GM23248 (cell line): Measurements from ENCODE around the gene TOMM6. TPM values are rescaled to one million over a fixed set of nuclear protein-coding genes. Genes with fewer than 3 reads are reported as not detected.

Experiments used
- DNase-seq: peaks from one replicate; pipeline ENCODE4 v3.0.0-alpha.2; 2015
- H2AFZ ChIP-seq: fragments of 200-600 bp; sonication (generic); 2 replicates; pipeline ENCODE4 v1.6.1; 2016; ENCODE audit warnings: antibody characterized with exemption
- H3F3A ChIP-seq: fragments of 200-600 bp; sonication (generic); 2 replicates; pipeline ENCODE4 v1.6.1; 2016; ENCODE audit warnings: mild to moderate bottlenecking, antibody characterized with exemption, mixed run types; ENCODE audit not compliant: insufficient read depth
- H3K27ac ChIP-seq: fragments of 200-600 bp; sonication (generic); 2 replicates; pipeline ENCODE4 v1.5.1; 2016; ENCODE audit warnings: mild to moderate bottlenecking
- H3K27me3 ChIP-seq: fragments of 200-600 bp; sonication (generic); replicated peaks from 2 replicates; pipeline ENCODE4 v1.6.1; 2016; ENCODE audit warnings: mild to moderate bottlenecking; ENCODE audit not compliant: insufficient read depth
- H3K36me3 ChIP-seq: fragments of 200-600 bp; sonication (generic); 2 replicates; pipeline ENCODE4 v1.6.1; 2016; ENCODE audit warnings: low read depth, mild to moderate bottlenecking
- H3K4me1 ChIP-seq: fragments of 200-600 bp; sonication (generic); 2 replicates; pipeline ENCODE4 v1.6.1; 2016; ENCODE audit warnings: mild to moderate bottlenecking; ENCODE audit not compliant: insufficient read depth
- H3K4me2 ChIP-seq: fragments of 200-600 bp; sonication (generic); one replicate; pipeline ENCODE4 v1.6.1; 2016; ENCODE audit warnings: mild to moderate bottlenecking; ENCODE audit not compliant: unreplicated experiment
- H3K4me3 ChIP-seq: fragments of 200-600 bp; sonication (generic); 2 replicates; pipeline ENCODE4 v1.5.1; 2016; ENCODE audit warnings: mild to moderate bottlenecking
- H3K79me2 ChIP-seq: fragments of 200-600 bp; sonication (generic); 2 replicates; pipeline ENCODE4 v1.6.1; 2016; ENCODE audit warnings: mild to moderate bottlenecking; ENCODE audit not compliant: insufficient read depth
- H3K9ac ChIP-seq: fragments of 200-600 bp; sonication (generic); 2 replicates; pipeline ENCODE4 v1.6.1; 2016; ENCODE audit warnings: mild to moderate bottlenecking
- H3K9me2 ChIP-seq: fragments of 200-600 bp; sonication (generic); 2 replicates; pipeline ENCODE4 v1.6.1; 2016; ENCODE audit warnings: mixed run types, mild to moderate bottlenecking, moderate library complexity; ENCODE audit not compliant: insufficient read depth
- H3K9me3 ChIP-seq: fragments of 200-600 bp; sonication (generic); one replicate; pipeline ENCODE4 v1.6.1; 2017; ENCODE audit warnings: low read depth
- H4K20me1 ChIP-seq: fragments of 200-600 bp; sonication (generic); 2 replicates; pipeline ENCODE4 v1.6.0; 2016; ENCODE audit not compliant: insufficient read depth
- EZH2 ChIP-seq: fragments of 200-600 bp; sonication (generic); IDR thresholded peaks from 2 replicates; pipeline ENCODE4 v1.6.1; 2018; ENCODE audit warnings: antibody characterized with exemption, mild to moderate bottlenecking; ENCODE audit not compliant: insufficient read depth, poor library complexity, severe bottlenecking
- EZH2phosphoT487 ChIP-seq: fragments of 200-600 bp; sonication (generic); IDR thresholded peaks from 2 replicates; pipeline ENCODE4 v1.6.1; 2018; ENCODE audit warnings: antibody characterized with exemption, moderate library complexity, mild to moderate bottlenecking, low read depth; ENCODE audit not compliant: insufficient read depth
- WGBS, 2 experiments: methylation state at CpG; one replicate each; pipeline ENCODE4 v1.1.6; 2015 to 2017; ENCODE audit warnings: low lambda C conversion rate in 2 of 2, low coverage in 1 of 2; ENCODE audit errors: missing lambda C conversion rate in 2 of 2; 5-methylcytosine and 5-hydroxymethylcytosine counted together
- in situ Hi-C: fragments of 300-500 bp; cut with MboI; formaldehyde crosslinking; loops from 2 replicates; pipeline ENCODE4 v1.15.0; 2020
- polyA plus RNA-seq: library from polyadenylated mRNA; unstranded; fragments of >200 nt; fragmentation: Nextera tagmentation; extraction: Ambion mirVana; gene quantifications from 2 replicates; pipeline ENCODE4 v1.2.1, GENCODE V29; 2016
- total RNA-seq: library from RNA; depleted of rRNA; stranded (reverse); fragments of >200 nt; shearing (Covaris generic); gene quantifications from 2 replicates; pipeline ENCODE4 v1.2.3, GENCODE V29; 2014

Gene TOMM6
- total and polyA plus RNA-seq, 2 experiments from 2014 or later: 136 to 204 TPM

DNA sequence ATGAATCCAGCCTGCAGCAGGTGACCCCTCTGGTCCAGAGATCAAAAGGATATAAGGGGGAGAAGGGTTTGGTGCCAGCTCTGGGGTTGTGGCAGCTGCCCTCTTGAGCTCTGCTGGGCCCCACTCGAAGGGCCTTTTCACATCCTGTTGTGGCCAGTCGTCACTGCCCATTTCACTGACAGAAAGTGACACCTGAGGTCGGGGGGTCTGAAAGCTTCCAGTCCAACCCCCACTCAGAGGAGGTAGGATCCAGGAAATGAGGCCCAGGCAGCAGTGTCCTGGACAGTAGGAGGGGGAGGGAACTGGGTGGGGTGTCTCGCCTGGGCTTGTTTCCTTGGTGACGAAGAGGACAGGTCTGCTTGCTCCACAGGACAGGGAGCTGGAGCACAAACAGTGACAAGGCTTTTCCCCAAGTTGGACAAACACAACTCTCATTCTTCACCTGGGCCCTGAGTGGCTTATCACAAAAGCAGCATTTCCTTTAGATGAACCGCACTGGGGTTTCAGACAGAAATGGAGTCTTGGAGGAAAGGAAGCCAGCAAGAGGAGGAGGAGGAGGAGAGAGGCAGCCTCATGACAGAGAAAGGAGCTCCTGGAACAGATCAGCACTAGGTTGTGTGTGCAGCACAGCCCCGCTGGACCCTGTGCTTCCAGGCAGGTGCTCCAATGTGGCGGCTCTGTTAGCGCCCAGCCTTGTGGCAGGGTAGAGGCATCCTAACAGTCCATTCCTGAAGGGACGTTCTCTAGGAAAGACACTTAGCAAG, 18.8 kb upstream of the TOMM6 start:
- Histone ChIP-seq H3K9ac (no peak overlapping the region), H3K27me3 (no peaks in the 10 kb centered on the region), H3K9me2 (no peaks in the 10 kb centered on the region), H3K4me1 (peaks cover 17% of the 10 kb centered on the region), H3K36me3 (peaks cover 5% of the 10 kb centered on the region; the same call in 1 of the 2 replicates), H4K20me1 (no peaks in the 10 kb centered on the region), H2AFZ (no peak overlapping the region), H3K9me3 (no peaks in the 10 kb centered on the region), H3K4me3 (no peak overlapping the region), H3K4me2 (no peak overlapping the region), H3F3A (0 out of 2 replicates have a peak, but pooled peaks cover 6% of the 10 kb centered on the region), H3K27ac (no peak overlapping the region), H3K79me2 (no peaks in the 10 kb centered on the region)
- in situ Hi-C loops: no loop called here
- no peak for DNase-seq
- WGBS, 2 experiments: 83 to 87% methylated on average over 10 of the region's 10 CpGs
- TF ChIP-seq EZH2: no peak
- no peak for TF ChIP-seq EZH2phosphoT487

DNA sequence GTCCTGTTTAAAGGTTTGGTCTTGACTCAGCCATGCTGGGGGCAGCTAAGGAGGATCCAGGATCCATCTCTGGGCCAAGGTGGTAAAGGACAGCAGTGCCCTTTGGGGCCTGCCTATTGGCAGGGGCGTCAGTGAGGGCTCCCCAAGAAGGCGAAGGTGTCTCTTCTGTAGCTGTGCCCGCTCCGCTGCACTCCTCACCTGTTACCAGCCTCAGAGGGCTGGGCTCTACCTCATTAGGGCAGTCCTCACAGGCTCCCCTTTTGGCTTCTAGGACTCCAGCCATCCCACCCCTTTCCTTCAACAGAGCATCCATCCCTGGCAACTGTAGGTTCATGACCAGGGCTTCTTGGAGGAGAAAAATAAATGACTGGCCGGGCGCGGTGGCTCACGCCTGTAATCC, 18.1 kb upstream of the TOMM6 start:
- no peak overlapping the region for H3K4me2 ChIP-seq
- no peak overlapping the region for H3K27ac ChIP-seq
- no peak overlapping the region for H3K9ac ChIP-seq
- H2AFZ ChIP-seq: no peak overlapping the region
- H3F3A ChIP-seq: 0 out of 2 replicates have a peak, but pooled peaks cover 6% of the 10 kb centered on the region
- peaks cover 7% of the 10 kb centered on the region; the same call in 1 of the 2 replicates for H3K36me3 ChIP-seq
- no peaks in the 10 kb centered on the region for H3K27me3 ChIP-seq
- peaks cover 17% of the 10 kb centered on the region for H3K4me1 ChIP-seq
- H4K20me1 ChIP-seq: no peaks in the 10 kb centered on the region
- WGBS, 2 experiments: 93 to 94% methylated on average over 7 to 8 of the region's 8 CpGs
- no peaks in the 10 kb centered on the region for H3K79me2 ChIP-seq
- no peaks in the 10 kb centered on the region for H3K9me3 ChIP-seq
- no peaks in the 10 kb centered on the region for H3K9me2 ChIP-seq
- no peak overlapping the region for H3K4me3 ChIP-seq
- TF ChIP-seq EZH2phosphoT487: no peak
- TF ChIP-seq EZH2: no peak
- DNase-seq: no peak
- in situ Hi-C loops: no loop called here

DNA sequence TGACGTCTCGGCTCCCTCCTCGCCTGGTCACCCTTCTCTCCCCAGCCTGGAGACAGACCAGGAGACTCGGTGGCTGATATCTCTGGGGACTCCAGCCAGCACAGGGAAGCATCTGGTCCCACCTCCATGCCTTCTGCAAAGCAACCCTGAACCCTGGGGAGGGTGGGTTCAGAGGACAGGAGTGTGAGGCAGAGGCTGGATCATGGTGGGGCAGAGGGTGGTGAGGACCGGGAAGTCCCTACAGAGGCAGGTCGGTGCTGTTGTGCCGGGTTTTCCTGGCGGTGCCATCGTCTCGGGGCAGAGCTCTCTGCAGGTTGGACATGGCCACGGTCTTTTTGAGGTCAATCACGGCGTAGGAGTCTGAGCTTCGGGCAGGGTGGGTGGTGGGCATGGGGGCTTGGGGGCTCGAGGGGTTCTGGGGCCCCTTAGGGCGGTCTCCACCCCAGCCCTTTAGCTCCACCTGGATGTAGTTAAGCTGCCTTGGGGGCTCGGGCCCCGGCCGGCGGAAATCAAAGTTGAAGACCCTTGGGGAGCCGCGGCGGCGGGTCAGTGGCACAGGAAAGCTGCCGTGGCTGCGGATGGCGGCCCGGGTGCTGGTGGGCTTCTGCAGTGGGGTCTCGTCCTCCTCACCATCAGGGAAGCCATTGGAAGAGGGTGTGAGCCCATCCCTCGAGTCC, 17.0 kb upstream of the TOMM6 start:
- no peaks in the 10 kb centered on the region for H4K20me1 ChIP-seq
- H3F3A ChIP-seq: 0 out of 2 replicates have a peak, but pooled peaks cover 6% of the 10 kb centered on the region
- H3K4me1 ChIP-seq: peaks cover 22% of the 10 kb centered on the region
- TF ChIP-seq EZH2phosphoT487 (no peak), EZH2 (no peak)
- no peak for DNase-seq
- in situ Hi-C loops: no loop called here
- no peaks in the 10 kb centered on the region for H3K79me2 ChIP-seq
- 89 to 92% methylated on average over 23 to 30 of the region's 30 CpGs for WGBS, 2 experiments
- no peak overlapping the region for H3K4me2 ChIP-seq
- no peak overlapping the region for H3K27ac ChIP-seq
- H3K9ac ChIP-seq: no peak overlapping the region
- no peaks in the 10 kb centered on the region for H3K9me3 ChIP-seq
- peaks cover 13% of the 10 kb centered on the region; the same call in 1 of the 2 replicates for H3K36me3 ChIP-seq
- H2AFZ ChIP-seq: no peak overlapping the region
- no peak overlapping the region for H3K4me3 ChIP-seq
- no peaks in the 10 kb centered on the region for H3K27me3 ChIP-seq
- H3K9me2 ChIP-seq: no peaks in the 10 kb centered on the region

DNA sequence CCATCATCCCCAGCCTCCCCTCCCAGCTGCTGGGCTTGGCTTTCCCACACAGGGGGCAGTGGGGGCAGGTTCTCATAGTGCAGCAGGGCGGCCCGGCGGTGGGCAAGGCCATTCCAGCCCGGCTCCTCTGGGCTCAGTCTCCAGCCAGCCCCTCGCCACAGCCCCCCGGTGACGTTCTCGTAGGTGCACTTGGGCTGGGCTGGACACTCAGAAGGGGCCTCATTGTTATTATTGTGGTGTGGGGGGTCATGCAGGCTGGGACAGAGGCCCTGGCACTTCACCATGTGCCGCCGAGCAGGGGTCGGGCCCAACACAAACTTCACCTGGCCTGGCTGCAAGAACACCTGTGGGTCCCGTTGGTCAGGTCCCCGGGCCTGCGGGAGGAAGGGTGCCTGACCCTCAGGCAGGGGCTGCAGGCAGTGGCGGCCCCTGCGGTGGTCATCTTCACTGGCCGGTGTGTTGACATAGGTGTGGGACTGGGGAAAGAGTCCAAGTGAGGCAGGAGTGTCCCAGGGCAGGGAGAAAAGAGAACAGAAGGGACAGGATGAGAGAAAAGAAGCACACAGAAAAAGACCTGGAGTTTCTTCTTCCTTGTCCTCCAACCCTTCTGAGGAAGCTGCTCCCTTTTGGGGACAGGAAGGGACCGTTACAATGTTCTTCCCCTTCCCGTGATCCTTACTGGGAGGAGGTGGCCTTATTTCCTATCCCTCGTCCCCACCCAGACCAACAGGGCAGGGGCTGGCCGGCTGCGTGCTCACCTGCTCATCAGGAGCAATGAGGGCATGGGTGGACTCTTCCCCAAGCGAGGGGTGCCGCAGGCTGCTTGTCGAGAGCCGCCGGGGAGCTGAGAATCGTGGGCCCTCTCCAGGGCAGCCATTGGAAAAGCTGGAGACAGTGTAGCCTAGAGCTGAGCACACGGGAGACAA, 16.2 kb upstream of the TOMM6 start:
- DNase-seq: no peak
- TF ChIP-seq EZH2 (no peak), EZH2phosphoT487 (no peak)

More for the DNA sequence above, 16.2 kb upstream of the TOMM6 start:
- Histone ChIP-seq H3K27me3 (no peaks in the 10 kb centered on the region), H3K9ac (no peak overlapping the region), H3K4me3 (no peak overlapping the region), H3K9me2 (no peaks in the 10 kb centered on the region), H2AFZ (no peak overlapping the region), H3F3A (0 out of 2 replicates have a peak, but pooled peaks cover under 1% of the 10 kb centered on the region), H3K27ac (no peak overlapping the region), H3K4me1 (peaks cover 16% of the 10 kb centered on the region), H4K20me1 (no peaks in the 10 kb centered on the region), H3K4me2 (no peak overlapping the region), H3K79me2 (no peaks in the 10 kb centered on the region), H3K36me3 (peaks cover 13% of the 10 kb centered on the region; the same call in 1 of the 2 replicates), H3K9me3 (no peaks in the 10 kb centered on the region)
- in situ Hi-C loops: no loop called here
- WGBS, 2 experiments: 91 to 94% methylated on average over 25 to 29 of the region's 29 CpGs
